ENCODE results near the gene ARPC1B. TPM values are rescaled to one million over a fixed set of nuclear protein-coding genes. Genes with fewer than 3 reads are reported as not detected.

Gene ARPC1B
- total and polyA plus RNA-seq, 2 donors (not counting 1 experiment from before 2014, with no cell fraction given): 142 to 563 TPM

GRCh38 chr7:99402854-99403253 lies 28.3 kb downstream of the ARPC1B start:
- CTCF ChIA-PET: interaction anchor here (0.6 kb wide), 1 partner anchor 15 kb away, joined by 6 read pairs; no protein-coding TSS in a partner anchor
- peaks cover 70% of the 10 kb centered on the region for H4K20me1 ChIP-seq (ENCODE audit: control insufficient read depth, insufficient read depth, low read length, poor library complexity, severe bottlenecking)
- no peaks in the 10 kb centered on the region for H3K9me3 ChIP-seq (ENCODE audit: control extremely low read depth in 1 of 3, control insufficient read depth in 2 of 3, insufficient read depth in 1 of 3, low read length in 2 of 3)
- peak overlapping the region; percentile 8 for H3K27ac Mint-ChIP-seq
- peaks cover 16 to 17% of the 10 kb centered on the region in 2 donors for H3K4me1 ChIP-seq (ENCODE audit: control insufficient read depth in 2 of 2, insufficient read depth in 2 of 2, low read length in 2 of 2)
- POLR2A ChIA-PET: interaction anchor here (0.6 kb wide), 3 partner anchors 8 to 38 kb away, joined by 3 to 7 read pairs (median 3); no protein-coding TSS in a partner anchor
- no peaks in the 10 kb centered on the region for H3K27me3 Mint-ChIP-seq
- DNase-seq: no peak
- H3K79me2 ChIP-seq (ENCODE audit: control insufficient read depth, insufficient read depth, low read length): peaks cover 43% of the 10 kb centered on the region
- H3K27me3 ChIP-seq (replicated peaks in 1 of 4; ENCODE audit: control extremely low read depth in 1 of 4, control insufficient read depth in 3 of 4, insufficient read depth in 4 of 4, low read length in 3 of 4): no peaks in the 10 kb centered on the region
- no peaks in the 10 kb centered on the region for H3K9me3 Mint-ChIP-seq (ENCODE audit: insufficient read depth)
- intact Hi-C loops (cut with micrococcal nuclease): no loop called here
- H3K4me3 Mint-ChIP-seq: no peak overlapping the region
- ATAC-seq (ENCODE audit: low read depth): no peak
- H2AFZ ChIP-seq (ENCODE audit: insufficient read depth, low read depth, low read length, poor library complexity, severe bottlenecking): no peak overlapping the region
- no peak overlapping the region for H3K4me2 ChIP-seq (replicated peaks; ENCODE audit: low read depth, low read length, poor library complexity, severe bottlenecking)
- WGBS (ENCODE audit: insufficient coverage): 100% methylated on average over 3 of the region's 3 CpGs
- no peak overlapping the region for H3K4me3 ChIP-seq (ENCODE audit: control extremely low read depth in 1 of 5, extremely low read depth in 1 of 5, insufficient read depth in 1 of 5, low read depth in 2 of 5, low read length in 4 of 5)
- peaks cover 26% of the 10 kb centered on the region for H3K4me1 Mint-ChIP-seq
- TF ChIP-seq, protein P1, sequence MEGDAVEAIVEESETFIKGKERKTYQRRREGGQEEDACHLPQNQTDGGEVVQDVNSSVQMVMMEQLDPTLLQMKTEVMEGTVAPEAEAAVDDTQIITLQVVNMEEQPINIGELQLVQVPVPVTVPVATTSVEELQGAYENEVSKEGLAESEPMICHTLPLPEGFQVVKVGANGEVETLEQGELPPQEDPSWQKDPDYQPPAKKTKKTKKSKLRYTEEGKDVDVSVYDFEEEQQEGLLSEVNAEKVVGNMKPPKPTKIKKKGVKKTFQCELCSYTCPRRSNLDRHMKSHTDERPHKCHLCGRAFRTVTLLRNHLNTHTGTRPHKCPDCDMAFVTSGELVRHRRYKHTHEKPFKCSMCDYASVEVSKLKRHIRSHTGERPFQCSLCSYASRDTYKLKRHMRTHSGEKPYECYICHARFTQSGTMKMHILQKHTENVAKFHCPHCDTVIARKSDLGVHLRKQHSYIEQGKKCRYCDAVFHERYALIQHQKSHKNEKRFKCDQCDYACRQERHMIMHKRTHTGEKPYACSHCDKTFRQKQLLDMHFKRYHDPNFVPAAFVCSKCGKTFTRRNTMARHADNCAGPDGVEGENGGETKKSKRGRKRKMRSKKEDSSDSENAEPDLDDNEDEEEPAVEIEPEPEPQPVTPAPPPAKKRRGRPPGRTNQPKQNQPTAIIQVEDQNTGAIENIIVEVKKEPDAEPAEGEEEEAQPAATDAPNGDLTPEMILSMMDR (IDR thresholded peaks at IDR 0.05): no peak
- no peak for TF ChIP-seq EZH2 (IDR thresholded peaks at IDR 0.05; ENCODE audit: borderline replicate concordance, insufficient read depth, low read depth, low read length, poor library complexity, severe bottlenecking)
- H3K27ac ChIP-seq (ENCODE audit: low read length in 2 of 2): no peak overlapping the region
- H3K36me3 ChIP-seq (replicated peaks in 1 of 2; ENCODE audit: control extremely low read depth in 1 of 2, control insufficient read depth in 1 of 2, extremely low read depth in 1 of 2, insufficient read depth in 2 of 2, low read length in 1 of 2): peaks cover 7 to 51% of the 10 kb centered on the region in 2 experiments
- no peak overlapping the region for H3K9ac ChIP-seq (ENCODE audit: low read length)

DNA sequence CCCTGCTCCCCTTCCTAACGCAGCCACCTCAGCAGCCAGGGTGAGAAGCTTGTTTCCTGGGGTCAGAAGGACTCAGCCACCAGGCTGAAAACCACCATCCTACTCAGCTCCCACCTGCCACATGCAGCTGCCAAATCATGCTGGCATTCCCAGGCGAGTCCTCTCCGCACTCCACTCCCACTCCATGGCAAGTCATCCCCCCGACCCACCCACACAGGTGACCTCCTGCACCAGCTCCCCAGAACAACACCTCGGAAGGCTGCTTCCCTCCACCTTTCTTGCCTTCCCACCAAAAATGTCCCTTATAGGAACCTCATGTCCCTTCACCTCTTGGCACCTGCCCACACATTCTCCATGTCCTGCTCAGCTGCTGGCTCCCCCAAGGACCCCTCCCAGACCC lies 29.2 kb downstream of the ARPC1B start:
- Histone ChIP-seq H3K9me3 (ENCODE audit: control extremely low read depth in 1 of 3, control insufficient read depth in 2 of 3, insufficient read depth in 1 of 3, low read length in 2 of 3) (no peaks in the 10 kb centered on the region), H2AFZ (ENCODE audit: insufficient read depth, low read depth, low read length, poor library complexity, severe bottlenecking) (no peak overlapping the region), H3K27me3 (replicated peaks in 1 of 4; ENCODE audit: control extremely low read depth in 1 of 4, control insufficient read depth in 3 of 4, insufficient read depth in 4 of 4, low read length in 3 of 4) (no peaks in the 10 kb centered on the region), H3K79me2 (ENCODE audit: control insufficient read depth, insufficient read depth, low read length) (peaks cover 52% of the 10 kb centered on the region), H3K4me3 (ENCODE audit: control extremely low read depth in 1 of 5, extremely low read depth in 1 of 5, insufficient read depth in 1 of 5, low read depth in 2 of 5, low read length in 4 of 5) (no peak overlapping the region), H3K4me1 (ENCODE audit: control insufficient read depth in 2 of 2, insufficient read depth in 2 of 2, low read length in 2 of 2) (peaks cover 16 to 20% of the 10 kb centered on the region in 2 donors), H3K36me3 (replicated peaks in 1 of 2; ENCODE audit: control extremely low read depth in 1 of 2, control insufficient read depth in 1 of 2, extremely low read depth in 1 of 2, insufficient read depth in 2 of 2, low read length in 1 of 2) (peaks cover 7 to 48% of the 10 kb centered on the region in 2 experiments), H3K4me2 (replicated peaks; ENCODE audit: low read depth, low read length, poor library complexity, severe bottlenecking) (no peak overlapping the region), H4K20me1 (ENCODE audit: control insufficient read depth, insufficient read depth, low read length, poor library complexity, severe bottlenecking) (peaks cover 66% of the 10 kb centered on the region), H3K27ac (ENCODE audit: low read length in 2 of 2) (no peak overlapping the region), H3K9ac (ENCODE audit: low read length) (no peak overlapping the region)
- CTCF ChIA-PET: interaction anchor here (0.5 to 1.1 kb wide), 2 partner anchors 16 to 41 kb away, joined by 3 read pairs; no protein-coding TSS in a partner anchor
- intact Hi-C loops (cut with micrococcal nuclease): no loop called here
- TF ChIP-seq, protein P1 (IDR thresholded peaks at IDR 0.05): no peak
- TF ChIP-seq EZH2 (IDR thresholded peaks at IDR 0.05; ENCODE audit: borderline replicate concordance, insufficient read depth, low read depth, low read length, poor library complexity, severe bottlenecking): no peak
- POLR2A ChIA-PET: interaction anchor here (0.6 kb wide), 1 partner anchor 25 kb away, joined by 7 read pairs; no protein-coding TSS in a partner anchor
- no peaks in the 10 kb centered on the region for H3K9me3 Mint-ChIP-seq (ENCODE audit: insufficient read depth)
- H3K27ac Mint-ChIP-seq: peak overlapping the region; percentile 57
- ATAC-seq (ENCODE audit: low read depth): no peak
- H3K4me1 Mint-ChIP-seq: peaks cover 31% of the 10 kb centered on the region
- no peaks in the 10 kb centered on the region for H3K27me3 Mint-ChIP-seq
- no peak overlapping the region for H3K4me3 Mint-ChIP-seq
- DNase-seq: no peak
- WGBS (ENCODE audit: insufficient coverage): 92% methylated on average over 5 of the region's 5 CpGs

All from B cell (primary cell).